Activated CD4-positive, alpha-beta T cell treated with anti-CD3 and anti-CD28 coated beads for 36 hours (primary cell): ENCODE results near the gene CDH4. TPM values are rescaled to one million over a fixed set of nuclear protein-coding genes. Genes with fewer than 3 reads are reported as not detected.
"Not testable (repeated sequence)": the region's sequence is repeated elsewhere in the genome, so short reads cannot be mapped to it uniquely, and the experiment has no call there.

Experiments used
- ATAC-seq: fragments of 200-7000 bp; cut with Tn5 transposase; one replicate; pipeline ENCODE4 v1.10.0; 2021; ENCODE audit warnings: mild to moderate bottlenecking, moderate library complexity
- CTCF ChIA-PET: fragments of 350-600 bp; sonication (Branson Sonifier 250); formaldehyde crosslinking; loops from one replicate; lab custom pipeline; 2021; ENCODE audit warnings: antibody characterized with exemption; lab: Charles Lee
- POLR2A ChIA-PET: fragments of 350-600 bp; sonication (Branson Sonifier 250); formaldehyde crosslinking; loops from one replicate; lab custom pipeline; 2021; ENCODE audit warnings: antibody characterized with exemption, inconsistent platforms; lab: Charles Lee
- DNase-seq: peaks from one replicate; pipeline ENCODE4 v3.0.0-alpha.2; 2020
- H3K27ac Mint-ChIP-seq: one replicate; pipeline ENCODE4 v1.8.0; 2021; ENCODE audit warnings: mixed read lengths
- H3K27me3 Mint-ChIP-seq: one replicate; pipeline ENCODE4 v1.8.0; 2021; ENCODE audit warnings: mixed read lengths
- H3K36me3 Mint-ChIP-seq: one replicate; pipeline ENCODE4 v1.8.0; 2021; ENCODE audit warnings: low read depth, mixed read lengths
- H3K4me1 Mint-ChIP-seq: one replicate; pipeline ENCODE4 v1.8.0; 2021; ENCODE audit warnings: mixed read lengths
- H3K4me3 Mint-ChIP-seq: one replicate; pipeline ENCODE4 v1.8.0; 2021; ENCODE audit warnings: mild to moderate bottlenecking, moderate library complexity, mixed read lengths
- H3K9me3 Mint-ChIP-seq: one replicate; pipeline ENCODE4 v1.8.0; 2021; ENCODE audit warnings: low read depth, mixed read lengths
- intact Hi-C, 2 experiments: fragments of 100-400 bp; cut with DNase I in 1 of 2; cut with micrococcal nuclease in 1 of 2; formaldehyde crosslinking; loops; one replicate each; pipeline versions ENCODE4 v1.14.2 to v1.15.1; 2022 to 2024; cut with DNase I, micrococcal nuclease
- total RNA-seq, 2 experiments: library from RNA; stranded (reverse); gene quantifications; one replicate each; pipeline ENCODE4 v1.2.3, GENCODE V29; 2021

Gene CDH4
- total RNA-seq, 2 experiments from 2014 or later, result not detected

GRCh38 chr20:61451953-61452352 lies 199.9 kb downstream of the CDH4 start:
- Mint-ChIP-seq H3K36me3 (no peaks in the 10 kb centered on the region), H3K9me3 (peaks cover 3% of the 10 kb centered on the region), H3K4me1 (no peaks in the 10 kb centered on the region), H3K27me3 (peaks cover 2% of the 10 kb centered on the region), H3K4me3 (no peak overlapping the region), H3K27ac (no peak overlapping the region)
- DNase-seq (no peak), ATAC-seq (no peak)
- intact Hi-C loops, result no loop called here
- ChIA-PET CTCF (no interaction called here), POLR2A (no interaction called here)

- intact Hi-C loops, result no loop called here
- Mint-ChIP-seq H3K4me1 (no peaks in the 10 kb centered on the region), H3K4me3 (no peak overlapping the region), H3K27me3 (peaks cover 2% of the 10 kb centered on the region), H3K9me3 (peaks cover 3% of the 10 kb centered on the region), H3K27ac (no peak overlapping the region), H3K36me3 (no peaks in the 10 kb centered on the region)
- CTCF ChIA-PET, result no interaction called here
- POLR2A ChIA-PET, result no interaction called here
- ATAC-seq, result no peak
- DNase-seq, result no peak
These were observed 201.2 kb downstream of the CDH4 start for GRCh38 chr20:61453219-61453618.

GRCh38 chr20:61453623-61454022 lies 201.6 kb downstream of the CDH4 start:
- H3K27me3 Mint-ChIP-seq, ATAC-seq, H3K9me3 Mint-ChIP-seq, H3K4me3 Mint-ChIP-seq, H3K27ac Mint-ChIP-seq, H3K4me1 Mint-ChIP-seq, CTCF ChIA-PET, intact Hi-C loops, H3K36me3 Mint-ChIP-seq, POLR2A ChIA-PET, DNase-seq: not testable (repeated sequence)

GRCh38 chr20:61454053-61454452 lies 202.0 kb downstream of the CDH4 start:
- Mint-ChIP-seq H3K4me3 (no peak overlapping the region), H3K4me1 (no peaks in the 10 kb centered on the region), H3K36me3 (no peaks in the 10 kb centered on the region), H3K27ac (no peak overlapping the region), H3K27me3 (peaks cover 2% of the 10 kb centered on the region), H3K9me3 (peaks cover 3% of the 10 kb centered on the region)
- intact Hi-C loops, result no loop called here
- DNase-seq (no peak), ATAC-seq (no peak)
- ChIA-PET POLR2A (no interaction called here), CTCF (no interaction called here)

- ChIA-PET POLR2A (no interaction called here), CTCF (no interaction called here)
- ATAC-seq (no peak), DNase-seq (no peak)
- Mint-ChIP-seq H3K4me1 (no peaks in the 10 kb centered on the region), H3K4me3 (no peak overlapping the region), H3K9me3 (peaks cover 3% of the 10 kb centered on the region), H3K27ac (no peak overlapping the region), H3K27me3 (no peaks in the 10 kb centered on the region), H3K36me3 (no peaks in the 10 kb centered on the region)
- intact Hi-C loops, result no loop called here
These were observed 203.6 kb downstream of the CDH4 start for GRCh38 chr20:61455508-61456215.

- CTCF ChIA-PET, result no interaction called here
- H3K27ac Mint-ChIP-seq, result no peak overlapping the region
- ATAC-seq (no peak), DNase-seq (no peak)
- POLR2A ChIA-PET, result no interaction called here
- no peaks in the 10 kb centered on the region for H3K36me3 Mint-ChIP-seq
- H3K4me1 Mint-ChIP-seq, result no peaks in the 10 kb centered on the region
- H3K27me3 Mint-ChIP-seq, result no peaks in the 10 kb centered on the region
- peaks cover 3% of the 10 kb centered on the region for H3K9me3 Mint-ChIP-seq
- intact Hi-C loops, result no loop called here
- no peak overlapping the region for H3K4me3 Mint-ChIP-seq
These were observed 205.7 kb downstream of the CDH4 start for GRCh38 chr20:61457725-61458124.

- H3K4me1 Mint-ChIP-seq, result no peaks in the 10 kb centered on the region
- no peak overlapping the region for H3K27ac Mint-ChIP-seq
- intact Hi-C loops, result no loop called here
- H3K36me3 Mint-ChIP-seq, result no peaks in the 10 kb centered on the region
- no peak for ATAC-seq
- no peaks in the 10 kb centered on the region for H3K27me3 Mint-ChIP-seq
- no peak for DNase-seq
- ChIA-PET CTCF (no interaction called here), POLR2A (no interaction called here)
- H3K9me3 Mint-ChIP-seq, result peaks cover 5% of the 10 kb centered on the region
- H3K4me3 Mint-ChIP-seq, result no peak overlapping the region
These were observed 206.2 kb downstream of the CDH4 start for GRCh38 chr20:61458146-61458746.

- no peaks in the 10 kb centered on the region for H3K4me1 Mint-ChIP-seq
- no peaks in the 10 kb centered on the region for H3K36me3 Mint-ChIP-seq
- intact Hi-C loops, result no loop called here
- DNase-seq (no peak), ATAC-seq (no peak)
- H3K27ac Mint-ChIP-seq, result no peak overlapping the region
- H3K9me3 Mint-ChIP-seq, result peaks cover 5% of the 10 kb centered on the region
- no peaks in the 10 kb centered on the region for H3K27me3 Mint-ChIP-seq
- POLR2A ChIA-PET, result no interaction called here
- no peak overlapping the region for H3K4me3 Mint-ChIP-seq
- CTCF ChIA-PET, result no interaction called here
These were observed 207.2 kb downstream of the CDH4 start for GRCh38 chr20:61459266-61459665.

GRCh38 chr20:61459705-61460104 lies 207.6 kb downstream of the CDH4 start:
- no peak for ATAC-seq
- CTCF ChIA-PET, result no interaction called here
- H3K36me3 Mint-ChIP-seq, result no peaks in the 10 kb centered on the region
- POLR2A ChIA-PET, result no interaction called here
- intact Hi-C loops, result no loop called here
- H3K27me3 Mint-ChIP-seq, result no peaks in the 10 kb centered on the region
- no peak overlapping the region for H3K4me3 Mint-ChIP-seq
- no peak overlapping the region for H3K27ac Mint-ChIP-seq
- no peaks in the 10 kb centered on the region for H3K4me1 Mint-ChIP-seq
- H3K9me3 Mint-ChIP-seq, result peaks cover 5% of the 10 kb centered on the region
- no peak for DNase-seq

GRCh38 chr20:61460261-61461052 lies 208.4 kb downstream of the CDH4 start:
- H3K36me3 Mint-ChIP-seq, result no peaks in the 10 kb centered on the region
- peaks cover 5% of the 10 kb centered on the region for H3K9me3 Mint-ChIP-seq
- H3K4me1 Mint-ChIP-seq, result no peaks in the 10 kb centered on the region
- no peak overlapping the region for H3K27ac Mint-ChIP-seq
- intact Hi-C loops, result no loop called here
- ATAC-seq (no peak), DNase-seq (no peak)
- H3K27me3 Mint-ChIP-seq, result no peaks in the 10 kb centered on the region
- CTCF ChIA-PET, result no interaction called here
- POLR2A ChIA-PET, result no interaction called here
- H3K4me3 Mint-ChIP-seq, result no peak overlapping the region

GRCh38 chr20:61461461-61461860 lies 209.4 kb downstream of the CDH4 start:
- Mint-ChIP-seq H3K4me1 (no peaks in the 10 kb centered on the region), H3K9me3 (peaks cover 5% of the 10 kb centered on the region), H3K4me3 (no peak overlapping the region), H3K27ac (no peak overlapping the region), H3K36me3 (no peaks in the 10 kb centered on the region), H3K27me3 (no peaks in the 10 kb centered on the region)
- ATAC-seq (no peak), DNase-seq (no peak)
- POLR2A ChIA-PET, result no interaction called here
- CTCF ChIA-PET, result no interaction called here
- intact Hi-C loops, result no loop called here
